HepG2 (cell line): ENCODE measurements around the gene ASB7. TPM values are rescaled to one million over a fixed set of nuclear protein-coding genes. Genes with fewer than 3 reads are reported as not detected.

ENCODE experiments used
- DMAP1 ChIP-seq: IDR thresholded peaks from 2 replicates; pipeline ENCODE4 v1.6.1; 2016
- DZIP1 ChIP-seq: sonication (generic); formaldehyde crosslinking; IDR thresholded peaks from 2 replicates; pipeline ENCODE4 v1.5.0; 2020; ENCODE audit warnings: mild to moderate bottlenecking, missing genetic modification reagents
- KDM5B ChIP-seq: sonication (generic); formaldehyde crosslinking; IDR thresholded peaks from 2 replicates; pipeline ENCODE4 v1.4.0; 2020; ENCODE audit warnings: missing genetic modification reagents, mild to moderate bottlenecking, borderline replicate concordance
- NFIC ChIP-seq: IDR thresholded peaks from 2 replicates; pipeline ENCODE4 v1.6.1; 2012; ENCODE audit warnings: mild to moderate bottlenecking, low read length, inconsistent platforms
- PITX1 ChIP-seq: sonication (generic); formaldehyde crosslinking; IDR thresholded peaks from 2 replicates; pipeline ENCODE4 v1.5.1; 2020; ENCODE audit warnings: mild to moderate bottlenecking, missing genetic modification reagents
- SIX1 ChIP-seq: sonication (generic); formaldehyde crosslinking; IDR thresholded peaks from 2 replicates; pipeline ENCODE4 v1.4.0; 2020; ENCODE audit warnings: missing genetic modification reagents, borderline replicate concordance
- UBTF ChIP-seq: sonication (generic); formaldehyde crosslinking; IDR thresholded peaks from 2 replicates; pipeline ENCODE4 v1.4.0; 2020; ENCODE audit warnings: mild to moderate bottlenecking, missing genetic modification reagents
- ZBTB4 ChIP-seq: sonication (generic); formaldehyde crosslinking; IDR thresholded peaks from 2 replicates; pipeline ENCODE4 v1.4.0; 2020; ENCODE audit warnings: missing genetic modification reagents, mild to moderate bottlenecking, borderline replicate concordance
- ZNF17 ChIP-seq: sonication (generic); formaldehyde crosslinking; IDR thresholded peaks from 2 replicates; pipeline ENCODE4 v1.5.0; 2020; ENCODE audit warnings: mild to moderate bottlenecking, missing genetic modification reagents
- ZNF296 ChIP-seq: sonication (generic); formaldehyde crosslinking; conservative IDR thresholded peaks from 2 replicates; pipeline ENCODE4 v1.5.0; 2020; ENCODE audit warnings: mild to moderate bottlenecking, missing genetic modification reagents
- ZNF318 ChIP-seq: sonication (generic); formaldehyde crosslinking; IDR thresholded peaks from 2 replicates; pipeline ENCODE4 v1.4.0; 2020; ENCODE audit warnings: mild to moderate bottlenecking, missing genetic modification reagents
- ZNF382 ChIP-seq: sonication (generic); formaldehyde crosslinking; IDR thresholded peaks from 2 replicates; pipeline ENCODE4 v1.5.0; 2020; ENCODE audit warnings: missing genetic modification reagents, mild to moderate bottlenecking, borderline replicate concordance
- ZNF776 ChIP-seq: sonication (generic); formaldehyde crosslinking; IDR thresholded peaks from 2 replicates; pipeline ENCODE4 v1.4.0; 2020; ENCODE audit warnings: mild to moderate bottlenecking, missing genetic modification reagents
- polyA plus RNA-seq, 8 experiments: library from polyadenylated mRNA; depleted of rRNA in 3 of 8; stranded (reverse) in 7 of 8; unstranded in 1 of 8; fragments of >200 nt; fragmentation: Illumina TruSeq in 4 of 8; extraction: Trizol in 4 of 8; gene quantifications; 2 replicates each; pipeline versions ENCODE4 v1.2.1 to v1.2.3, GENCODE V29; 2011 to 2016; ENCODE audit warnings: low read depth in 4 of 8, missing spikeins in 1 of 8, mixed read lengths in 1 of 8; ENCODE audit not compliant: insufficient read depth in 1 of 8
- total RNA-seq, 5 experiments: library from RNA; depleted of rRNA; stranded (reverse); fragments of >200 nt; fragmentation: Illumina TruSeq; extraction: Trizol; gene quantifications; 2 replicates each; pipeline ENCODE4 v1.2.3, GENCODE V29; 2016; ENCODE audit warnings: low read depth in 1 of 5

ASB7 gene
- total and polyA plus RNA-seq, 2 of the 13 experiments (the other 11 are each of a cell fraction or from before 2014, with no cell fraction given): 7.7 to 12.1 TPM

- TF ChIP-seq ZNF318 (CRISPR knock-in tag): no peak
- TF ChIP-seq DZIP1 (CRISPR knock-in tag): peak; percentile 58; the same call in 1 of the 2 replicates
- no peak for TF ChIP-seq ZNF17 (CRISPR knock-in tag)
- no peak for TF ChIP-seq ZBTB4 (CRISPR knock-in tag)
- no peak for TF ChIP-seq ZNF776 (CRISPR knock-in tag)
- no peak for TF ChIP-seq NFIC
- TF ChIP-seq ZNF382 (CRISPR knock-in tag): no peak
- peak; percentile 74; the same call in 1 of the 2 replicates for TF ChIP-seq UBTF (CRISPR knock-in tag)
- TF ChIP-seq DMAP1 (CRISPR knock-in tag): no peak
- TF ChIP-seq KDM5B (CRISPR knock-in tag): no peak
- TF ChIP-seq ZNF296 (CRISPR knock-in tag): no peak
- no peak for TF ChIP-seq SIX1
- TF ChIP-seq PITX1 (CRISPR knock-in tag): no peak
Observed at GRCh38 chr15:100602823-100603393, 519 bp downstream of the ASB7 start (continued).
